ENCODE results near the gene ZNF423.

ZNF423 gene

GRCh38 chr16:49652456-49653172, 203.3 kb downstream of the ZNF423 start:
- H3K4me3 ChIP-seq (ENCODE audit: low read length), result peak overlapping the region; percentile 1; the same call in 1 of the 2 replicates
- DNase-seq (ENCODE audit: low read depth), result peak; percentile 63
- TF ChIP-seq CTCF (conservative IDR thresholded peaks at IDR 0.05; ENCODE audit: low read length), result no peak

- no peak overlapping the region for H3K4me3 ChIP-seq (ENCODE audit: low read length)
- DNase-seq (ENCODE audit: low read depth), result no peak
- no peak for TF ChIP-seq CTCF (conservative IDR thresholded peaks at IDR 0.05; ENCODE audit: low read length)
Observed at GRCh38 chr16:49651996-49652395, 203.9 kb downstream of the ZNF423 start.

- H3K4me3 ChIP-seq (ENCODE audit: low read length), result no peak overlapping the region
- DNase-seq (ENCODE audit: low read depth), result no peak
- no peak for TF ChIP-seq CTCF (conservative IDR thresholded peaks at IDR 0.05; ENCODE audit: low read length)
Observed at GRCh38 chr16:49651226-49651625, 204.7 kb downstream of the ZNF423 start.

GRCh38 chr16:49650603-49651002, 205.3 kb downstream of the ZNF423 start:
- no peak for TF ChIP-seq CTCF (conservative IDR thresholded peaks at IDR 0.05; ENCODE audit: low read length)
- H3K4me3 ChIP-seq (ENCODE audit: low read length), result no peak overlapping the region
- no peak for DNase-seq (ENCODE audit: low read depth)

- DNase-seq (ENCODE audit: low read depth), result no peak
- H3K4me3 ChIP-seq (ENCODE audit: low read length), result no peak overlapping the region
- TF ChIP-seq CTCF (conservative IDR thresholded peaks at IDR 0.05; ENCODE audit: low read length), result no peak
Observed at GRCh38 chr16:49649013-49649765, 206.7 kb downstream of the ZNF423 start.

GRCh38 chr16:49647673-49648072, 208.2 kb downstream of the ZNF423 start:
- no peak for TF ChIP-seq CTCF (conservative IDR thresholded peaks at IDR 0.05; ENCODE audit: low read length)
- no peak for DNase-seq (ENCODE audit: low read depth)
- H3K4me3 ChIP-seq (ENCODE audit: low read length), result no peak overlapping the region

- H3K4me3 ChIP-seq (ENCODE audit: low read length), result no peak overlapping the region
- no peak for DNase-seq (ENCODE audit: low read depth)
- no peak for TF ChIP-seq CTCF (conservative IDR thresholded peaks at IDR 0.05; ENCODE audit: low read length)
Observed at GRCh38 chr16:49645263-49645662, 210.6 kb downstream of the ZNF423 start.
